ENCODE data around the gene SH3RF3.

The SH3RF3 gene

GRCh38 chr2:109306190-109306589 lies 177.2 kb downstream of the SH3RF3 start:
- TF ChIP-seq PAX5 (IDR thresholded peaks at IDR 0.05; ENCODE audit: insufficient read depth, low read length, severe bottlenecking) (no peak), POLR2AphosphoS5 (IDR thresholded peaks at IDR 0.05; ENCODE audit: low read depth, low read length) (no peak), SPI1 (IDR thresholded peaks at IDR 0.05; ENCODE audit: low read depth, low read length) (no peak), POLR2A (IDR thresholded peaks at IDR 0.05; ENCODE audit: low read depth, low read length) (no peak), TAF1 (IDR thresholded peaks at IDR 0.05; ENCODE audit: low read depth, low read length) (no peak), POU2F2 (IDR thresholded peaks at IDR 0.05; ENCODE audit: low read depth, low read length) (no peak)
- DNase-seq (ENCODE audit: insufficient read length, low spot score) (no peak), FAIRE-seq (no peak)

GRCh38 chr2:109311771-109312170 lies 182.8 kb downstream of the SH3RF3 start:
- DNase-seq (ENCODE audit: insufficient read length, low spot score) (no peak), FAIRE-seq (no peak)
- TF ChIP-seq PAX5 (IDR thresholded peaks at IDR 0.05; ENCODE audit: insufficient read depth, low read length, severe bottlenecking) (no peak), POLR2AphosphoS5 (IDR thresholded peaks at IDR 0.05; ENCODE audit: low read depth, low read length) (no peak)

GRCh38 chr2:109312902-109313301 lies 183.9 kb downstream of the SH3RF3 start:
- no peak for FAIRE-seq

GRCh38 chr2:109313343-109313742 lies 184.3 kb downstream of the SH3RF3 start:
- no peak for FAIRE-seq

More at GRCh38 chr2:109312902-109313301, 183.9 kb downstream of the SH3RF3 start:
- DNase-seq (ENCODE audit: insufficient read length, low spot score) = no peak
- TF ChIP-seq SPI1 (IDR thresholded peaks at IDR 0.05; ENCODE audit: low read depth, low read length) (no peak), POLR2AphosphoS5 (IDR thresholded peaks at IDR 0.05; ENCODE audit: low read depth, low read length) (no peak), TAF1 (IDR thresholded peaks at IDR 0.05; ENCODE audit: low read depth, low read length) (no peak), POLR2A (IDR thresholded peaks at IDR 0.05; ENCODE audit: low read depth, low read length) (no peak)

GRCh38 chr2:109316091-109316490 lies 187.1 kb downstream of the SH3RF3 start:
- TF ChIP-seq POLR2AphosphoS5 (IDR thresholded peaks at IDR 0.05; ENCODE audit: low read depth, low read length) = no peak
- TF ChIP-seq POLR2A (IDR thresholded peaks at IDR 0.05; ENCODE audit: low read depth, low read length) = no peak
- TF ChIP-seq TAF1 (IDR thresholded peaks at IDR 0.05; ENCODE audit: low read depth, low read length) = no peak
- no peak for TF ChIP-seq POU2F2 (IDR thresholded peaks at IDR 0.05; ENCODE audit: low read depth, low read length)
- no peak for TF ChIP-seq SPI1 (IDR thresholded peaks at IDR 0.05; ENCODE audit: low read depth, low read length)
- TF ChIP-seq PAX5 (IDR thresholded peaks at IDR 0.05; ENCODE audit: insufficient read depth, low read length, severe bottlenecking) = no peak
- FAIRE-seq = no peak
- no peak for DNase-seq (ENCODE audit: insufficient read length, low spot score)

More at GRCh38 chr2:109313343-109313742, 184.3 kb downstream of the SH3RF3 start:
- TF ChIP-seq POLR2A (IDR thresholded peaks at IDR 0.05; ENCODE audit: low read depth, low read length) (no peak), SPI1 (IDR thresholded peaks at IDR 0.05; ENCODE audit: low read depth, low read length) (no peak), POU2F2 (IDR thresholded peaks at IDR 0.05; ENCODE audit: low read depth, low read length) (no peak), POLR2AphosphoS5 (IDR thresholded peaks at IDR 0.05; ENCODE audit: low read depth, low read length) (no peak), PAX5 (IDR thresholded peaks at IDR 0.05; ENCODE audit: insufficient read depth, low read length, severe bottlenecking) (no peak), TAF1 (IDR thresholded peaks at IDR 0.05; ENCODE audit: low read depth, low read length) (no peak)
- no peak for DNase-seq (ENCODE audit: insufficient read length, low spot score)

- TF ChIP-seq POU2F2 (IDR thresholded peaks at IDR 0.05; ENCODE audit: low read depth, low read length) (no peak), POLR2A (IDR thresholded peaks at IDR 0.05; ENCODE audit: low read depth, low read length) (no peak), TAF1 (IDR thresholded peaks at IDR 0.05; ENCODE audit: low read depth, low read length) (no peak), PAX5 (IDR thresholded peaks at IDR 0.05; ENCODE audit: insufficient read depth, low read length, severe bottlenecking) (no peak), POLR2AphosphoS5 (IDR thresholded peaks at IDR 0.05; ENCODE audit: low read depth, low read length) (no peak), SPI1 (IDR thresholded peaks at IDR 0.05; ENCODE audit: low read depth, low read length) (no peak)
- DNase-seq (ENCODE audit: insufficient read length, low spot score) = no peak
These were observed 188.6 kb downstream of the SH3RF3 start for GRCh38 chr2:109317471-109318095.

GRCh38 chr2:109318150-109318948 lies 189.3 kb downstream of the SH3RF3 start:
- no peak for TF ChIP-seq POLR2A (IDR thresholded peaks at IDR 0.05; ENCODE audit: low read depth, low read length)
- FAIRE-seq (no peak), DNase-seq (ENCODE audit: insufficient read length, low spot score) (no peak)

More at GRCh38 chr2:109317471-109318095, 188.6 kb downstream of the SH3RF3 start:
- no peak for FAIRE-seq

- TF ChIP-seq POLR2A (IDR thresholded peaks at IDR 0.05; ENCODE audit: low read depth, low read length) (no peak), SPI1 (IDR thresholded peaks at IDR 0.05; ENCODE audit: low read depth, low read length) (no peak), POLR2AphosphoS5 (IDR thresholded peaks at IDR 0.05; ENCODE audit: low read depth, low read length) (no peak), PAX5 (IDR thresholded peaks at IDR 0.05; ENCODE audit: insufficient read depth, low read length, severe bottlenecking) (no peak), TAF1 (IDR thresholded peaks at IDR 0.05; ENCODE audit: low read depth, low read length) (no peak), POU2F2 (IDR thresholded peaks at IDR 0.05; ENCODE audit: low read depth, low read length) (no peak)
- DNase-seq (ENCODE audit: insufficient read length, low spot score) (no peak), FAIRE-seq (no peak)
These were observed 189.9 kb downstream of the SH3RF3 start for GRCh38 chr2:109318949-109319342.

- DNase-seq (ENCODE audit: insufficient read length, low spot score) = no peak
- TF ChIP-seq POLR2A (IDR thresholded peaks at IDR 0.05; ENCODE audit: low read depth, low read length) (no peak), TAF1 (IDR thresholded peaks at IDR 0.05; ENCODE audit: low read depth, low read length) (no peak), POLR2AphosphoS5 (IDR thresholded peaks at IDR 0.05; ENCODE audit: low read depth, low read length) (no peak), SPI1 (IDR thresholded peaks at IDR 0.05; ENCODE audit: low read depth, low read length) (no peak), POU2F2 (IDR thresholded peaks at IDR 0.05; ENCODE audit: low read depth, low read length) (no peak), PAX5 (IDR thresholded peaks at IDR 0.05; ENCODE audit: insufficient read depth, low read length, severe bottlenecking) (no peak)
- FAIRE-seq = no peak
These were observed 191.4 kb downstream of the SH3RF3 start for GRCh38 chr2:109320195-109320922.
